ENCODE data around the gene CMYA5. TPM values are rescaled to one million over a fixed set of nuclear protein-coding genes. Genes with fewer than 3 reads are reported as not detected.

CMYA5 gene
- polyA plus RNA-seq, 3 donors from 2014 or later = not detected

GRCh38 chr5:79829260-79829659 lies 139.6 kb downstream of the CMYA5 start:
- Mint-ChIP-seq H3K27ac (no peak overlapping the region), H3K9me3 (no peaks in the 10 kb centered on the region), H3K4me1 (no peaks in the 10 kb centered on the region), H3K27me3 (ENCODE audit: low read depth in 3 of 3) (peaks cover 3 to 6% (median 6%) of the 10 kb centered on the region in 3 donors), H3K36me3 (no peaks in the 10 kb centered on the region), H3K4me3 (no peak overlapping the region)
- DNase-seq = no peak

- H3K27me3 Mint-ChIP-seq (ENCODE audit: low read depth in 3 of 3) = peaks cover 1 to 5% (median 4%) of the 10 kb centered on the region in 3 donors
- no peaks in the 10 kb centered on the region for H3K36me3 Mint-ChIP-seq
- no peak overlapping the region for H3K27ac Mint-ChIP-seq
These were observed 142.0 kb downstream of the CMYA5 start for GRCh38 chr5:79831381-79832309.

GRCh38 chr5:79832911-79833310 lies 143.3 kb downstream of the CMYA5 start:
- peaks cover 1 to 5% (median 4%) of the 10 kb centered on the region in 3 donors for H3K27me3 Mint-ChIP-seq (ENCODE audit: low read depth in 3 of 3)
- H3K4me3 Mint-ChIP-seq = no peak overlapping the region
- no peak overlapping the region for H3K27ac Mint-ChIP-seq
- no peaks in the 10 kb centered on the region for H3K4me1 Mint-ChIP-seq
- H3K9me3 Mint-ChIP-seq = no peaks in the 10 kb centered on the region
- no peak for DNase-seq
- no peaks in the 10 kb centered on the region for H3K36me3 Mint-ChIP-seq

More at GRCh38 chr5:79831381-79832309, 142.0 kb downstream of the CMYA5 start:
- H3K4me1 Mint-ChIP-seq = no peaks in the 10 kb centered on the region
- no peak overlapping the region for H3K4me3 Mint-ChIP-seq
- no peaks in the 10 kb centered on the region for H3K9me3 Mint-ChIP-seq
- no peak for DNase-seq

- H3K27me3 Mint-ChIP-seq (ENCODE audit: low read depth in 3 of 3) = peaks cover 0 to 5% (median 4%) of the 10 kb centered on the region in 3 donors
- H3K4me3 Mint-ChIP-seq = no peak overlapping the region
- no peak for DNase-seq
- H3K36me3 Mint-ChIP-seq = no peaks in the 10 kb centered on the region
- no peaks in the 10 kb centered on the region for H3K4me1 Mint-ChIP-seq
- no peak overlapping the region for H3K27ac Mint-ChIP-seq
- no peaks in the 10 kb centered on the region for H3K9me3 Mint-ChIP-seq
These were observed 144.6 kb downstream of the CMYA5 start for GRCh38 chr5:79834098-79834753.

- Mint-ChIP-seq H3K4me1 (no peaks in the 10 kb centered on the region), H3K4me3 (no peak overlapping the region), H3K27ac (no peak overlapping the region), H3K27me3 (ENCODE audit: low read depth in 3 of 3) (peaks cover 0 to 8% (median 2%) of the 10 kb centered on the region in 3 donors), H3K36me3 (no peaks in the 10 kb centered on the region), H3K9me3 (no peaks in the 10 kb centered on the region)
- no peak for DNase-seq
These were observed 145.4 kb downstream of the CMYA5 start for GRCh38 chr5:79834754-79835714.

- Mint-ChIP-seq H3K27me3 (ENCODE audit: low read depth in 3 of 3) (peaks cover 3 to 10% (median 5%) of the 10 kb centered on the region in 3 donors), H3K36me3 (no peaks in the 10 kb centered on the region), H3K4me1 (no peaks in the 10 kb centered on the region), H3K4me3 (no peak overlapping the region), H3K27ac (no peak overlapping the region), H3K9me3 (peaks cover 0 to 2% (median 0%) of the 10 kb centered on the region in 6 donors)
- no peak for DNase-seq
These were observed 148.3 kb downstream of the CMYA5 start for GRCh38 chr5:79837761-79838551.

GRCh38 chr5:79840084-79840990 lies 150.7 kb downstream of the CMYA5 start:
- H3K4me1 Mint-ChIP-seq = no peaks in the 10 kb centered on the region
- no peak overlapping the region for H3K27ac Mint-ChIP-seq
- no peak overlapping the region for H3K4me3 Mint-ChIP-seq
- DNase-seq = no peak
- H3K27me3 Mint-ChIP-seq (ENCODE audit: low read depth in 3 of 3) = peaks cover 3 to 10% (median 5%) of the 10 kb centered on the region in 3 donors
- H3K9me3 Mint-ChIP-seq = peaks cover 0 to 2% (median 0%) of the 10 kb centered on the region in 6 donors
- H3K36me3 Mint-ChIP-seq = no peaks in the 10 kb centered on the region

GRCh38 chr5:79841172-79841571 lies 151.5 kb downstream of the CMYA5 start:
- Mint-ChIP-seq H3K4me3 (no peak overlapping the region), H3K27ac (no peak overlapping the region), H3K27me3 (ENCODE audit: low read depth in 3 of 3) (peaks cover 3 to 10% (median 4%) of the 10 kb centered on the region in 3 donors), H3K9me3 (peaks cover 0 to 2% (median 0%) of the 10 kb centered on the region in 6 donors), H3K36me3 (no peaks in the 10 kb centered on the region), H3K4me1 (no peaks in the 10 kb centered on the region)
- DNase-seq = no peak

- no peak overlapping the region for H3K4me3 Mint-ChIP-seq
- H3K27ac Mint-ChIP-seq = no peak overlapping the region
- peaks cover 3 to 10% (median 4%) of the 10 kb centered on the region in 3 donors for H3K27me3 Mint-ChIP-seq (ENCODE audit: low read depth in 3 of 3)
- DNase-seq = no peak
- peaks cover 0 to 2% (median 0%) of the 10 kb centered on the region in 6 donors for H3K9me3 Mint-ChIP-seq
- H3K36me3 Mint-ChIP-seq = no peaks in the 10 kb centered on the region
- H3K4me1 Mint-ChIP-seq = no peaks in the 10 kb centered on the region
These were observed 152.6 kb downstream of the CMYA5 start for GRCh38 chr5:79842006-79842881.

GRCh38 chr5:79842991-79843390 lies 153.4 kb downstream of the CMYA5 start:
- Mint-ChIP-seq H3K4me3 (no peak overlapping the region), H3K36me3 (no peaks in the 10 kb centered on the region), H3K9me3 (peaks cover 0 to 2% (median 0%) of the 10 kb centered on the region in 6 donors), H3K27me3 (ENCODE audit: low read depth in 3 of 3) (peaks cover 3 to 10% (median 4%) of the 10 kb centered on the region in 3 donors), H3K4me1 (no peaks in the 10 kb centered on the region), H3K27ac (no peak overlapping the region)
- DNase-seq = no peak

Measured in immature natural killer cell (primary cell).